AG09309 (cell line): ENCODE measurements around the gene EFCAB8.

Source experiments
- DNase-seq: peaks from one replicate; pipeline ENCODE4 v3.0.0-alpha.2; 2010; ENCODE audit warnings: low read depth
- H3K4me3 ChIP-seq: 2 replicates; pipeline ENCODE4 v1.5.1; 2011; ENCODE audit warnings: mild to moderate bottlenecking, low read depth, low read length, moderate library complexity; ENCODE audit not compliant: control insufficient read depth
- CTCF ChIP-seq: IDR thresholded peaks from 2 replicates; pipeline ENCODE4 v1.5.1; 2011; ENCODE audit warnings: mild to moderate bottlenecking, low read depth, low read length, inconsistent platforms; ENCODE audit not compliant: insufficient read depth, control insufficient read depth; ENCODE audit errors: missing control alignments

EFCAB8 gene, protein sequence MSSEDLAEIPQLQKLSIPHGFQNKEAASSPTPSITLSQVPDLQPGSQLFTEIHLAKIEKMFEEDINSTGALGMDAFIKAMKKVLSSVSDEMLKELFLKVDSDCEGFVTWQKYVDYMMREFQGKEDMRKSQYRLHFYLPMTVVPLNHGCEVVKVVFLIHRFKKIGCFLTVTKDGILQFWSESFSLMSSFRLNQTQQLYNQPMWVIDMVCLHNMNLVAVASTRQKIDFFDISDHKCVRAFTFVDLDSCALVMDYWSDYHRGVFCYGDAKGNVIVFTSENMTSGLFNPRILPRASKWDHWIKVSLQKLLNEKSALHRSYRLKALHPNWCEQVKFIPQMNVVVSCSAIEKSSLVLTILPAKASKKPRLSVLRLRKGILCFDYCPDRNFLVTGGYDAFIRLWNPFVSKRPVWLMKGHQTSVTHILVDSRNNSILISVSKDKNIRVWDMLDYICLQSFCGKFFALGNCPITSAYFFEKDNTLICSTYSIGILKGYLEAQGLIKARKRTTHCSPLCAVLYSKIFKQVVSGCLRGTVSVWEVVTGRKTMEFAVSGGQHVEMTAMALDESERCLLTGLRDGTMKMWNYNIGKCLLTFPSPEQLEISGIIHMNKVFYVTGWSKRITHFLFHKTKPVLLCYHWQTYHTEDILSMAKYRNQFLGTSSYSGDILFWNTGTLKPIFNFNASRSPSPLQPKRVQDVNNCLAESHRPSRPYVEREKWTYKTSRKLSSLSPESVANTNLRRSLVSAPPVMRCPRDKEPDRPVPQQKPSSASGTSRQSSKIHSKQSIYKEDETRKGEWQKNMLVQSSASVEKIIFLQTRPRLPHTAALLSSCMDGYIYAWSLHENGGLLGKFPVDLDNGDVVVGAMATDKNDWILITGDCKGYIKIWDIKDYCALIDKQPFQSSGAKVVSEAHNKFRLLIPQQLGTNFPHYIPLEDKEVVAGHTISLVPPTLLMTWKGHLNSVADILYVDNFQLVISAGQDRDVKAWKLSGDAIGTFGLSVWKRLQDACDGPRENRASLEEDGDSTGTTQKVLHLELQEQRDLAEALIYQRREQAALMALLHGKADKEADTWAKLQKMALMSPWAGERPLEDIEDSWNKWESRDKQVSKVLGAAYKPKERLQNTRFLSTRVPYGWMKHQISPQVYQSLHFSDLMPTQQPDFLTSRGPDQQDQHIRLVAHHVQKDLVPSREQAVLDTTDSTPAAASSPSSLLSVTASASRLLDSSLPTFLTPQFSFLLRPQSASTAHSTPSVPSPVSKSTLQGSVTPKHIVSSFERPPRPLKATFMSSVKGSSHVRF

DNA sequence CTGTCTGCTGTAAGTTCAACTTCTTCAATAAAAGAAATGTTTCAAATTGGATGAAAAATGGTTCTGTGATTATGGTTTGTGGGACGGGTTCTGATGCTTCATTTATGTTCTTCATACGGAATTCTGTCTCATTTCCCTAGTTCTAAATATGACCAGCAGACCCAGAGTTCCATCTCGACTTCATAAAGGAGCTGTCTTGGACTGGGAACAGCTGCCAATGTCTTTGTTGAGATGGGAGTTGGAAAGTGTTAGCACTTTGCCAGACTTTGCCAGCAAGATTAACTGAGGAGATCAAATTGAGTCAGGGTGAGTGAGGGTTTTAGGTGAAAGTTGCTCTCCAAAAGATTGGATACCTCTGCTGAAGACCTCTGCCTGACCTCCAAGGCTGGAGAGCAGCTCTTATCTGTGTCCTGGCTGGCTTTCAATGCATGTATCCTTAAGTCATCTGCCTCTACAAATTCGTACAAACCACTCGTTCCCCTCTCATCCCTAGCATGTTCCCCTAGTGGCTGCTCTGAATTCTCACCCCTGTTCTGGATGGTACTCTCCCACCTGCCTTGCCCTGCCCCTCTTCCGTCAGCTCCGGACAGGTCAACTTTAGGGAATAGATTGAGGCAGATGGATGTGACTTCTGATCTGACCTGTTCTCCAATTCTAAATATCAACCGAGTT is at the start of gene EFCAB8:
Gene EFCAB8, plus strand, starts transcription at position 223 of the 672 bp plus-strand sequence. CDS start 4,870 bp downstream, outside the sequence.
- DNase-seq: no peak
- TF ChIP-seq CTCF: no peak
- H3K4me3 ChIP-seq: no peak within 1 kb of the TSS

DNA sequence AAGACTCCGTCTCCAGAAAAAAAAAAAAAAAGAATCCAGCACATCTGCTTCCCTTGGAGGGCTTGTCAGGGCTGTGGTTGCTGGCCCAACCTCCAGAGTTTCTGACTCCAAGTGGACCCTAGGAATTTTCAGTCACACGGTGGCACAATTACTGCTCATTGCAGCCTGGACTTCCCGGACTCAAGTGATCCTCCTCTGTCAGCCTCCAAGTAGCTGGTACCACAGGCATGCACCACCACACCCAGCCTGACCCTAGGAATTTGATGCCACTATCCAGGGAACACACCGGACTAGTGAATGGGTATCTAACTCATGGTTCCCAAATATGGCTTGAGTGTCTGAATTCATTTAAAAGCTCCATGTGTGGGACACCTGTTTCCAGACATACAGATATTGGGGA is 48.8 kb upstream of the EFCAB8 start:
- TF ChIP-seq CTCF: no peak
- no peak for DNase-seq
- no peak overlapping the region for H3K4me3 ChIP-seq

- TF ChIP-seq CTCF: no peak
- H3K4me3 ChIP-seq: no peak overlapping the region
- DNase-seq: no peak
Measured at GRCh38 chr20:32810941-32811340, 47.8 kb upstream of the EFCAB8 start.

DNA sequence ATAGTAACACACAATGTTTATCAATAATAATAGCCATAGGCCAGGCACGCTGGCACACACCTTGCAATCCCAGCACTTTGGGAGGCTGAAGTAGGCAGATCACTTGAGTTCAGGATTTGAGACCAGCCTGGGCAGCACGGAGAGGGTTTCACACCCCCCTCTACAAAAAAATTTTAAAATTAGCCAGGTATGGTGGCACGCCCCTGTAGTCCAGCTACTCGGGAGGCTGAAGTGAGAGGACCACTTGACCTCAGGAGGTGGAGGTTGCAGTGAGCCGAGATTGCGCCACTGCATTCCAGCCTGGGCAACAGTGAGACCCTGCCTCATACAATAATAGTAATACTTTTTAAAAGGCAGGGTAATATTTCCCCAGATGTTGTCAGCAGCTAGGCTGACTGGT is 46.8 kb upstream of the EFCAB8 start:
- no peak overlapping the region for H3K4me3 ChIP-seq
- no peak for TF ChIP-seq CTCF
- DNase-seq: no peak

GRCh38 chr20:32819992-32820697 is 38.6 kb upstream of the EFCAB8 start:
- peak; percentile 1 for TF ChIP-seq CTCF
- no peak for DNase-seq
- peak overlapping the region; percentile 94 for H3K4me3 ChIP-seq
